GM21723 (cell line): Measurements from ENCODE around the gene NDUFB2.
A peak's percentile ranks its signal among the peaks of the same experiment; 100 is the strongest.
"Not testable (repeated sequence)": the region's sequence is repeated elsewhere in the genome, so short reads cannot be mapped to it uniquely, and the experiment has no call there.

Source experiments
- ATAC-seq: cut with Tn5 transposase; IDR thresholded peaks from one replicate; pipeline ENCODE4 v1.9.1; 2021; ENCODE audit warnings: mild to moderate bottlenecking, moderate library complexity; ENCODE audit not compliant: unreplicated experiment

NDUFB2 gene

GRCh38 chr7:140696680-140697446 lies at the start of gene NDUFB2:
TSS of gene NDUFB2 (plus strand) at chr7:140696708. CDS start at chr7:140696745, 37 bp downstream.
- peak; percentile 93 for ATAC-seq

DNA sequence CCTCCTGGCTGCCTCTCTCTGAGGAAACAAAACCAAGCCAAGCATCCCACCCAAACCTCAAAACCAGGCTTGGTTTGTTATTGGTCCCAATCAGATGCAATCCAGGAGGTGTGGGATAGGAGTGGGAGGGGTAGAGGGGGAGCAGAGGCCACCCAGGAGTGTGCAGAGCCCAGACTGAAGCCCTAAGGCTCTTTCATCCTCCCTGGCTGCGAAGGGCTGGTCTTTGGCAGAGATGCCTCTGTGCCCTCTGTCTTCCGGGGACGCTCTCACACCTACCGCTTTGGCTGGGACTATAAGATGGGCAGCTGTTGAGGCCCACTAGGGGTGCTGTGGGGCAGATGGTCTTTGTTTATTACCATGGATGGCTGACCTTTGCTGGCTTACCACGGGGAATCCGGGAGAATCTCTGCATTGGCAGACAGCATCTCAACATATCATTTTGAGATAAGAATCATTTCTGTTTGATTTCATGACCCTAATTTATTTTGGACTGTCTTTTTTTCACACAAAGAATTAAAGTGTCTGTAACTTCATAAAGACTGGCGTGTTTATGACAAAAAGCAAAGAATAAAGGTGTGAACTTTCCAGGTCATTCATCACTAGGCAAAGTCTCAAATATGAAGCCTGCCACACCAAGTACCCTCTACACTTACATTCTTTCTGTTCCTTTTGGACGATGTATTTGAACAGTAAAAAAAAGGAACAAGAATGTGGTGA lies 49.4 kb upstream of the NDUFB2 start:
- peak; percentile 85 for ATAC-seq

- no peak for ATAC-seq
Observed at GRCh38 chr7:140649556-140650205, 46.8 kb upstream of the NDUFB2 start.

DNA sequence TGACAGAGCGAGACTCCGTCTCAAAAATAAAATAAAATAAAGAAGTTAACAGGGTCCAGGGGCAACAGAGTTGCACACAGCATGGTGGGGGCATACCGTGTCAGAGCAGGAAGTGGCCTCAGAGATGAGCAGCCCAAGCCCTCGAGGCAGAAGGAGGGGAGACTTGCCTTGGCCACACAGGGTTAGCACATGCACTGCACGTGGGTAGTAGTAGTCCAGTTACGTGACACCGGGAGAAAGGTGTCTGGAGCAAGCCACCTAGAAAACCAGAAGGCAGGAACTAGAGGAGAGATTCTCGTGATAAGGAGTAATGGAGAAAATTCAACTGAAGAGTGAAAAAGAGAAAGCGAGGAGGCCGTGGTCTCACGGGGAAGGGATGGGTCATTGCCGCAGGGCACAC lies 46.1 kb upstream of the NDUFB2 start:
- ATAC-seq: no peak

GRCh38 chr7:140653319-140654108 lies 43.0 kb upstream of the NDUFB2 start:
- ATAC-seq: no peak

GRCh38 chr7:140654109-140654387 lies 42.5 kb upstream of the NDUFB2 start:
- no peak for ATAC-seq

- no peak for ATAC-seq
Observed at GRCh38 chr7:140654661-140655060, 41.8 kb upstream of the NDUFB2 start.

DNA sequence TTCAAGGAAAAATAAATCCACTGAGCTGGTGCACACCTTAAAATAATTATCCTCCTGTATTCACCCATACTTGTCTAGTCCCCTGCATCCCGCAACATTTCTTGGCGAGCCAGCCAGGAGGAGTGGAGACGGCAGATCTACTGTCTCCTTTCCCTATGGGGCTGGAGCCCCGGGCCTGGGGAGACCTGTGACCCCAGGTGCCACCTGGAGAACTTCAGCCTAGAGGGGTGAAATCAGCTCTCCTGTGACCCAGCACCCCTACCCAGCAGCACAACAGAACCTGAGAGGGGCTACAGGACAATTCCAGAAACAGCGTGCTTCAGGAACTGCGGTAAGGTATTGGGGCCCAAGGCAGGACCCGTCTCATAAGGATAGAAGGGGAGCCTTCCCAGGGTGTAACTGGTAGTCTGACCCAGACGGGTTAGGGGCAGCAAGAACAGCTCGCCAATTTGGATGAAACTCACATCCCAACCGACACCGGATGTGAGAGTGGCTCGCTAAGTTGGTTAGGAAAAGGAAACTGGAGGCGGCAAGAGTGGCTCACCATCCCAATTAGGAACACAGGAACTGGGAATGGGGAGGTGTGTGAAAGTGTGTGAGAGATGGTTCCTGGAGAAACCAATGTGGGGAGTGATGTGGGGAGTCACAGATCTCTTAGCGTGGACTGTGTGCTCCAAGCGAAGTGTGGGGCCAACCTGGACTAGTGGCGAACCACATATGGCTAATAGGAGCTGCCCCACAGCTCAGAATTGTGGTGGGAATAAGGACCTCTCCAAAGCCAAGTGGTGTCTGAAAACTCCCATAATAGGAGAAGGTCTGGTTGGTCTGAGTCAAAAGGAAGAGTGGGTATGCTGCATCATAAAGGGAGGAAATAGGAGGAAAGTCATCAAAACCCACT lies 40.7 kb upstream of the NDUFB2 start:
- no peak for ATAC-seq

DNA sequence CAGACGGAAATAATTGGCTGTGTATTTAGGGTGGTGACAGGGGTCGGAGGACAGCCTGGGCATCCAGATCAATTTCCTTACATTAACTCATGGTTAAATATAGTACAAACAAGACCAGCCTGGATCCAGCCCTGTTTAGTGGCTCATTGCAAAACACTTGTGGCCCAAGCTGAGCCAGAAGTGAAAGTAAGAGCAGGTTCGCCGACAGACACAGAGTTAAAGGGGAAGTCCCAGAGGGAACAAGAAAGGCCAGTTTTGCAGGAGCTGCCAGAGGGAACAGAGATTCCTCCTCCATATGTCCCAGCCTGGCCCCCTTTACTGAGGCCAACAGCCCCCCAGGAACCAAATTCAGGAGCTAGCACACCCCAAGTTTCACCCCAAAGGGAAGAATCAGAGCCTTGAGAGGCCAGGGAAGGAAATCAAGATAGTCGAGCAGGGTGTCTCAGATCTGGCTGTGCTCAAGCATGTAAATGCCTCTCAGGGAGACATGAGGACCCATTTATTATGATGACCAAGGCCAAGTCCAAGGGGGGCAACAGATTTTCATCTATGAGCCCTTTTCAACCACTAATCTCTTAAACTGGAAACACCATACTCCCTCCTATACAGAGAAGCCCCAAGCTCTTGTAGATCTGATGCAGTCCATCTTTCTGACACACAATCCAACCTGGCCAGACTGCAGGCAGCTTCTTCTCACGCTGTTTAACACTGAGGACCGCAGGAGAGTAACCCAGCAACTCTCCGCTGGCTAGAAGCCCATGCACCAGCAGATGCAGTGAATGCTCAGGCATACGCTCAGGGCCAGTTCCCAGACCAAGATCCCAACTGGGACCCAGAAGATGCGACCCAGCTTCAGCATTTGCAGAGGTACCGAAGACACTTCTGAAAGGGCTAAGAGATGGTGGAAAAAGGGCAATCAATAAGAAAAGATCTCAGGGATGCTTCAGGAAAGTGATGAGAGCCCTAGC lies 39.7 kb upstream of the NDUFB2 start:
- peak; percentile 88 for ATAC-seq

GRCh38 chr7:140657891-140658290 lies 38.6 kb upstream of the NDUFB2 start:
- no peak for ATAC-seq

DNA sequence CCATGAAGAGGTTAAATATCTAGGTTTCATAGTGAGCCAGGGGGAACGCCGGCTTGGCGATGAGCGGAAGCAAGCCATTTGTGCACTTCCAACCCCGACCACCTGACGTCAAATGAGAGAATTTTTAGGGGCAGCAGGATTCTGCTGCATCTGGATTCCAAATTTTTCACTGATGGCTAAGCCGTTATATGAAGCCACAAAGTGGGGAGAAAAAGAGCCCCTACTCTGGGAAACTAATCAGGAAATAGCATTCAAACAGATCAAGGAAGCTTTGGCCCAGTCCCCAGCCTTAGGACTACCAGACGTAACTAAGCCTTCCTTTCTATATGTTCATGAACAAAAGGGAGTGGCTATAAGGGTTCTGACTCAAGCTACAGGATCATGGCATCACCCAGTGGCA lies 36.7 kb upstream of the NDUFB2 start:
- no peak for ATAC-seq

DNA sequence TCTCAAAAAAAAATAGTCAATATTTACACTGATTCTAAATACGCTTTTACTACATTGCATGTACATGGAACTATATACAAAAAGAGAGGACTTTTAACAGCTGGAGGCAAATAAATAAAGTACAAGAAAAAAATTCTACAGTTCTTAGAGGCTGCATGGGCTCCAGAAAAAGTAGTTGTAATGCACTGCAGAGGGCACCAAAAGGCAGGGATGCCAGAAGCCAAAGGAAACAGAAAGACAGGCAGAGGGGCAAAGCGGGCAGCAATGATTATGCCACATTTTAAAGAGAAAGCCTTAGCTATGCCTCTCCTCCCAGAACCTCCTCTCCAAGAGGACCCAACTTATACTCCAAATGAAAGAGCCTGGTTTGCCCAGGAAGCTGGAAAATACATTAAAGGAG lies 35.4 kb upstream of the NDUFB2 start:
- no peak for ATAC-seq

- not testable (repeated sequence) for ATAC-seq
Observed at GRCh38 chr7:140662938-140663337, 33.6 kb upstream of the NDUFB2 start.

DNA sequence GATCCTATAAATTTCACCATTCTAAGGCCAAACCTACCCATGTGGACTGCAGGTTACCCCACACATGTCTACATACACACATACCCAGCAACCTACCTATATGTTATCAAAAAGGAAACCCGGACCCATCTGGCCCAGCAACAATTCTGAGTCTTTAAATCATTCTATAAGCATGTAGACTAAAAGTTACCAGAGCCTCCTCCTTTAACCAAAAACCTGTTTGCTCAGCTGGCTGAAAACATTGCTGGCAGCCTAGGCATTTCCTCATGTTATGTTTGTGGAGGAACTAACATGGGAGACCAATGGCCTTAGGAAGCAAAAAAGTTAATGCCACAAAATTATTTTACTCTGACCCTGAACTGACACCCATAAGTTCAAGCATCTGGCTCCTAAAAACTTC lies 29.0 kb upstream of the NDUFB2 start:
- ATAC-seq: no peak

DNA sequence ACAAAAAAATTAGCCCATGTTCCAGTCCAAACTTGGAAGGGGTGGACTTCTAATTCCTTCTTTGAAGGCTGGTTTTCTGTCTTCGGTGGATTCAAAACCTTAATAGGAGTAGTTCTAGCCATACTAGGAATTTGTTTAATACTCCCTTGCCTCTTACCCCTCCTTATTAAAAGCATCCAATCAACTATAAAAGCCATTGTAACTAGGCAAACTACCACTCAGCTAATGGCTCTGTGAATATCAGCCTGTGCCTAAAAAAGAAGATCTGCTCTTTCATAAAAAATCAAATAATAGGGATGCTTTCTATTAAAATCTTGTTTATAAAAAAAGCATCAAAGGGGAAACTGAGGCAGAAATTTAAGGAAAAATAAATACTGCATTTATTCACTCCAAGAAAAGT lies 27.9 kb upstream of the NDUFB2 start:
- no peak for ATAC-seq

DNA sequence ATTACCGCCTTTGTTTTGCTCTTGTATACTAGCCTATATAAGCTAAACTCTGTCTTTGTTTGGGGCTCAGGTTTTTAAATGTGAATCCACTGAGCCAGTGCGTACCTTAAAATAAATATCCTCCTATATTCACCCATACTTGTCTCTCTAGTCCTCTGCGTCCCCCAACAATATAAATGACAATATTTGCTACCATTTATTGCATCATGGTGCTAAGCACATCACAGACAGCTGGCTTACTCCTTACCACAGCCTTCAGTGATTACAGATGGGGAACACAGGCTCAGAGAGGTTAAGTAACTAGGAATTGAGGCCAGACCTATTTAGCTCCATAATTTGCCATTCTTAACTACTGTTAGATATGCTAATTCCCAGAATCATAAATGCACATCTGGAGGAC lies 27.2 kb upstream of the NDUFB2 start:
- ATAC-seq: no peak

GRCh38 chr7:140669862-140670261 lies 26.6 kb upstream of the NDUFB2 start:
- ATAC-seq: not testable (repeated sequence)

GRCh38 chr7:140670343-140670935 lies 26.1 kb upstream of the NDUFB2 start:
- ATAC-seq: no peak

DNA sequence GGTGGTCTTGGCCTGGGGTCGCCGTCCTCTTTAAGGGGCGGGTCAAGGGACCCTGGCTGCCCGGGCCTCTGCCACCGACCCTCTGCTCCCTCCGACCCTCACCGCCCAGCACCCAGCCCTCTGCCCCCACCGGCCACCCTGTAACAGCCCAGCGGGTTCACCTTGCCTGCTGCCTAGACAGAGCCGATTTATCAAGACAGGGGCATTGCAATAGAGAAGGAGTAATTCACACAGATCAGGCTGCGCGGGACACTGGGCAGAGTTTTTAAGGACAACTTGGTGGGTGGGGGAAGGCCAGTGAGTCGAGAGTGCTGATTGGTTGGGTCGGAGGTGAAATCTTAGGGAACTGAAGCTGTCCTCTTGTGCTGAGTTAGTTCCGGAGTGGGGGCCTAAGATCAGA lies 24.5 kb upstream of the NDUFB2 start:
- ATAC-seq: no peak
